ENCODE data around the gene TMEM18.

The TMEM18 gene

DNA sequence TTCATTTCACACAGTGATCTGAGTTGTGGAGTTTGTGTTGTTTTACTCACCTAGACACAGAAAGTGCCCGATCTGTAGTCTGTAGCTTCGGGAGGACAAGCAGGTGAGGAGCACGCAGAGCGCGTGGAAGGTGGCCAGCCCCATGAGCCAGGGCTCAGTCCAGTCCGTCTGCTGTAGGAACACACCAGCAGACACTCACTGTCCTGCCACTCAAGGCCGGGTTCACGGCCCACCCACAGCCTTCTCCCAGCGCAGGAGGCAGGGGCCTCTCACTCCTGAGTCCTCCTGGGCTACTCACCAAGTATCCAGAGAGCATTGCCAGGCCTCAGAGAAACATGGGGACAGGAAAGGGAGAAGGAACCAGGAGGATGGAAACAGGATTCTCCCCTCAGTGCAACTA, 1.7 kb downstream of the TMEM18 start:
- Histone ChIP-seq H3K79me2 (peaks cover 13% of the 10 kb centered on the region), H3K9ac (no peak overlapping the region), H3K4me2 (ENCODE audit: low read length) (no peak overlapping the region), H3K4me3 (ENCODE audit: low read depth, low read length) (no peak overlapping the region), H3K27ac (no peak overlapping the region), H2AFZ (no peak overlapping the region), H3K4me1 (no peaks in the 10 kb centered on the region), H3K36me3 (ENCODE audit: control insufficient read depth, insufficient read depth, low read length) (no peaks in the 10 kb centered on the region), H3K9me3 (ENCODE audit: control insufficient read depth, low read length) (no peaks in the 10 kb centered on the region), H3K27me3 (ENCODE audit: control insufficient read depth, insufficient read depth, low read length) (no peaks in the 10 kb centered on the region)
- TF ChIP-seq, protein P1, sequence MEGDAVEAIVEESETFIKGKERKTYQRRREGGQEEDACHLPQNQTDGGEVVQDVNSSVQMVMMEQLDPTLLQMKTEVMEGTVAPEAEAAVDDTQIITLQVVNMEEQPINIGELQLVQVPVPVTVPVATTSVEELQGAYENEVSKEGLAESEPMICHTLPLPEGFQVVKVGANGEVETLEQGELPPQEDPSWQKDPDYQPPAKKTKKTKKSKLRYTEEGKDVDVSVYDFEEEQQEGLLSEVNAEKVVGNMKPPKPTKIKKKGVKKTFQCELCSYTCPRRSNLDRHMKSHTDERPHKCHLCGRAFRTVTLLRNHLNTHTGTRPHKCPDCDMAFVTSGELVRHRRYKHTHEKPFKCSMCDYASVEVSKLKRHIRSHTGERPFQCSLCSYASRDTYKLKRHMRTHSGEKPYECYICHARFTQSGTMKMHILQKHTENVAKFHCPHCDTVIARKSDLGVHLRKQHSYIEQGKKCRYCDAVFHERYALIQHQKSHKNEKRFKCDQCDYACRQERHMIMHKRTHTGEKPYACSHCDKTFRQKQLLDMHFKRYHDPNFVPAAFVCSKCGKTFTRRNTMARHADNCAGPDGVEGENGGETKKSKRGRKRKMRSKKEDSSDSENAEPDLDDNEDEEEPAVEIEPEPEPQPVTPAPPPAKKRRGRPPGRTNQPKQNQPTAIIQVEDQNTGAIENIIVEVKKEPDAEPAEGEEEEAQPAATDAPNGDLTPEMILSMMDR (IDR thresholded peaks at IDR 0.05): no peak

DNA sequence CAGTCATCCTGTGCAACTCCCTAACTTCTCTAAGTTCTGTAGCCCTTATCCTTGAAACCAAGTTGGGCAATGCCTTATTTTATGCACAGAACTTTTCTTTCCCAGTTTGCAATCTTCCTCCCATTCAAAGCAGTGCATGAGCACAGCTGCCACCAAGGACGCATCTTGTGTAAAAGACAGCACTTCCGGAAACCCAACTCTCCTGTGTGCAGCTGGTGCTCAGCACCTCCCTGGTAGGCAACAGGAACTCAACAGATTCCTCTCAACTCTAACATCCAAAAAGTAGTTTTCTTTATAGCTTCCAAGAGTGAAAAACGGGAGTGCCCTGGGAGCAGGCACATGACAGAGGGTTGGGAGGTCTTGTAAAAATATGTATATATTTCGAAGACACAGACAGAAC, 2.2 kb downstream of the TMEM18 start:
- Histone ChIP-seq H3K4me3 (ENCODE audit: low read depth, low read length) (no peak overlapping the region), H3K27ac (no peak overlapping the region), H3K36me3 (ENCODE audit: control insufficient read depth, insufficient read depth, low read length) (no peaks in the 10 kb centered on the region), H2AFZ (no peak overlapping the region), H3K4me2 (ENCODE audit: low read length) (no peak overlapping the region), H3K9ac (no peak overlapping the region), H3K27me3 (ENCODE audit: control insufficient read depth, insufficient read depth, low read length) (no peaks in the 10 kb centered on the region), H3K4me1 (no peaks in the 10 kb centered on the region), H3K9me3 (ENCODE audit: control insufficient read depth, low read length) (no peaks in the 10 kb centered on the region), H3K79me2 (peaks cover 13% of the 10 kb centered on the region)
- TF ChIP-seq, protein P1 (IDR thresholded peaks at IDR 0.05): no peak

DNA sequence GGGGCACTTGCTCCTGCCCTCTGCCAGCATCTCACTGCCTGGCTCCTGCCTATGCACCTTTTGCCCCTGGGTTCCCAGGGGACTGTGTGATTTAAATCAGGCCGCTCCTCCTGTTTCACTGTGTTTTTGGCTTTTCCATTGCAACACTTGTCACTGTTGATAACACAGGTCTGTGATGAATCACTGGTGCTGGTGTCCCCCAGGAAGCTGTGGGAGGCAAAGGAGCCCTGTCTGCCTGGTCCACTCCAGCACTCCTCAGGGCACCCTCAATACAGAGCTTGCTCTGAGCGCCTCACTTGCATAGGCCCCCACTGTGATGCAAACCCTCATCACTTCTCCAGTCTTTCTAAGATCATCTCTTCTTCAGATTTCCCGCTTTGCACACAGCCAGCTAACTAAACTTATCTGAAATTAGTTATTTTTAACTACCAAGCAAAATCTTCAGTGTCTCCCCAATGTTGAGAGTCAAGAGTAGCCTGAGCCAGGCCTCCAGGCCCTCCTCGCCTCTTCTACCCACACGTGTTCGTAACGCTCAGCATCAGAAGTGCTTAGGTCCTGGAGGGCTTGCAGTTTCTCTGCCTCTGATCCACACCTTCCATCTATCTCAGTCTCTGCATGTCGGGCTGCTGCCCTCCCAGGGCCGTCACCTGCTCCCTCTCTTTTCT, 2.8 kb downstream of the TMEM18 start:
- Histone ChIP-seq H3K79me2 (peaks cover 13% of the 10 kb centered on the region), H3K36me3 (ENCODE audit: control insufficient read depth, insufficient read depth, low read length) (no peaks in the 10 kb centered on the region), H3K27me3 (ENCODE audit: control insufficient read depth, insufficient read depth, low read length) (no peaks in the 10 kb centered on the region), H2AFZ (no peak overlapping the region), H3K4me1 (no peaks in the 10 kb centered on the region), H3K27ac (no peak overlapping the region), H3K4me3 (ENCODE audit: low read depth, low read length) (no peak overlapping the region), H3K9ac (no peak overlapping the region), H3K9me3 (ENCODE audit: control insufficient read depth, low read length) (no peaks in the 10 kb centered on the region), H3K4me2 (ENCODE audit: low read length) (no peak overlapping the region)
- TF ChIP-seq, protein P1 (IDR thresholded peaks at IDR 0.05): no peak

DNA sequence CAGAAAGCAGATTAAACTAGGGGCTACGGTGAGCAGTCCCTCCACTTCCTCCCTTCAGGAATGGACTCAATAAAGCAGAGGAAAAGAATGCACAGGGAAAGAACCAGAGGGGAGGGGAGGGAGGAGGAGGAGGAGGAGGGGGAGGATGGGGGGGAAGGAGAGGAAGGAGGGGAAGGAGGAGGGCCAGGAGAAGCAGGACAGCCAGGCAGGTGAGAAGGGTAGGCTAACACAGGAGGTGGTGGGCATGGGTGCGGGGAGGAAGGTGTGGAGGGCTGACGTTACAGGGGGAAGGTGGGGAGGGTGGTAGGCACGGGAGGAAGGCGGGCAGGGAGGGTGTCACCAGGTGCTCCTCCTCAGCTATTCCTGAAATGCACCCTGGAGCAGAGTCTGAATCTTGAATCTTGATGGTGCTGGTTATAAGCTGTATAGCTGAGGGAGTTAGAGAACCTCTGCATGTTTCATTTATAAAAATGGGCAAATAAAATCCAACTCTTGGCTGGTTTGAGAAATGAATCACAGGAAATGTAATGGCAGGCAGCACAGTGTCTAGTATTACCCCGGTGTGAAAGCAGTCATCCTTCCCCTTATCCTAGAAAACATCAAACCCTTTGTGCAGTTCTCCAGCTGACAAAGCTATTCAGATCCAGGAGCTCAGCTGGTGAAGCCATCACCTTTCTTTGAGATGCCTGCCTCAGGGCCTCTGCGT, 3.4 kb downstream of the TMEM18 start:
- H3K36me3 ChIP-seq (ENCODE audit: control insufficient read depth, insufficient read depth, low read length): no peaks in the 10 kb centered on the region
- no peak overlapping the region for H3K4me2 ChIP-seq (ENCODE audit: low read length)
- H3K27ac ChIP-seq: no peak overlapping the region
- no peak overlapping the region for H3K9ac ChIP-seq
- H3K79me2 ChIP-seq: peaks cover 13% of the 10 kb centered on the region
- no peak overlapping the region for H3K4me3 ChIP-seq (ENCODE audit: low read depth, low read length)
- H3K4me1 ChIP-seq: no peaks in the 10 kb centered on the region
- TF ChIP-seq, protein P1 (IDR thresholded peaks at IDR 0.05): no peak
- no peak overlapping the region for H2AFZ ChIP-seq
- H3K27me3 ChIP-seq (ENCODE audit: control insufficient read depth, insufficient read depth, low read length): no peaks in the 10 kb centered on the region
- H3K9me3 ChIP-seq (ENCODE audit: control insufficient read depth, low read length): no peaks in the 10 kb centered on the region

Measured in parathyroid adenoma (tissue), 2 donors.